Measurements from ENCODE around the gene PADI1. TPM values are rescaled to one million over a fixed set of nuclear protein-coding genes. Genes with fewer than 3 reads are reported as not detected.

PADI1 gene
- total RNA-seq, 4 donors from 2014 or later, result not detected

DNA sequence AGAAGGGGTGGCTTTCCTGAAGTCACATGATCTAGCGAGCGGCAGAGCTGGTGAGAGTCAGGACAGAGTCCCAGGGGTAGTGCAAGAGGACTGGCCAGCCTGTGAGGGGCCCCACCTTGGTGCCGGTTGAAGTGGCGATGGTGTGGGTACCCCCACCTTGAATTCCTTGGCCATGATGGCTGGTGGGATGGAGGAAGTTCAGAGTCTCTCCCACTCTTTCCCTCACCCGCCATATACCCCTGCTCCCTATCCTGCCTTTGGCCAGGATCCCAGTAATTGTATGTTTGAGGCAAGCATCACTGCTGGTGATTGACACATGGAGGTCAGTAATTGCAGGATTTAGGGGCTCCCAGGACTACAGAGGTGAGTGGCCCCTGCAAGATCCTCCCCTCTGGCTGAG is 55.8 kb downstream of the PADI1 start:
- TF ChIP-seq, protein P1, sequence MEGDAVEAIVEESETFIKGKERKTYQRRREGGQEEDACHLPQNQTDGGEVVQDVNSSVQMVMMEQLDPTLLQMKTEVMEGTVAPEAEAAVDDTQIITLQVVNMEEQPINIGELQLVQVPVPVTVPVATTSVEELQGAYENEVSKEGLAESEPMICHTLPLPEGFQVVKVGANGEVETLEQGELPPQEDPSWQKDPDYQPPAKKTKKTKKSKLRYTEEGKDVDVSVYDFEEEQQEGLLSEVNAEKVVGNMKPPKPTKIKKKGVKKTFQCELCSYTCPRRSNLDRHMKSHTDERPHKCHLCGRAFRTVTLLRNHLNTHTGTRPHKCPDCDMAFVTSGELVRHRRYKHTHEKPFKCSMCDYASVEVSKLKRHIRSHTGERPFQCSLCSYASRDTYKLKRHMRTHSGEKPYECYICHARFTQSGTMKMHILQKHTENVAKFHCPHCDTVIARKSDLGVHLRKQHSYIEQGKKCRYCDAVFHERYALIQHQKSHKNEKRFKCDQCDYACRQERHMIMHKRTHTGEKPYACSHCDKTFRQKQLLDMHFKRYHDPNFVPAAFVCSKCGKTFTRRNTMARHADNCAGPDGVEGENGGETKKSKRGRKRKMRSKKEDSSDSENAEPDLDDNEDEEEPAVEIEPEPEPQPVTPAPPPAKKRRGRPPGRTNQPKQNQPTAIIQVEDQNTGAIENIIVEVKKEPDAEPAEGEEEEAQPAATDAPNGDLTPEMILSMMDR (IDR thresholded peaks at IDR 0.05; ENCODE audit: low read depth), result no peak

DNA sequence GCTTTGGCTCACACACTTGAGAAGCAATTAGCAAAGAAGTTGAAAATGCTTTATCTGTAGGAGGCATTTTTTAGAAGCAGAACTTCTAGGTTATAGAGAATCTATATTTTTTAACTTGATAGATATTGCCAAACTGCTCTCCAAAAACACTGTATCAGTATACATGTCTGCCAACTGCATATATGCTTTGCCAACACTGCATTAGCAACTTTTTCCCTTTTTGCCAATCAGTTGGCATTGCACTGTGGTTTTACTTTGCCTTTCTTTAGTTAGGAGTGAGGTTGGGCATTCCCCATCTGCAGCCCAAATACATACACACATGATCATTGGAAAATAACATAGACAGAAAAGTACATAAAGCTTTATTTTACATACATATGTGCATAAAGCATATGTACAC is 59.0 kb downstream of the PADI1 start:
- TF ChIP-seq, protein P1 (IDR thresholded peaks at IDR 0.05; ENCODE audit: low read depth), result no peak

DNA sequence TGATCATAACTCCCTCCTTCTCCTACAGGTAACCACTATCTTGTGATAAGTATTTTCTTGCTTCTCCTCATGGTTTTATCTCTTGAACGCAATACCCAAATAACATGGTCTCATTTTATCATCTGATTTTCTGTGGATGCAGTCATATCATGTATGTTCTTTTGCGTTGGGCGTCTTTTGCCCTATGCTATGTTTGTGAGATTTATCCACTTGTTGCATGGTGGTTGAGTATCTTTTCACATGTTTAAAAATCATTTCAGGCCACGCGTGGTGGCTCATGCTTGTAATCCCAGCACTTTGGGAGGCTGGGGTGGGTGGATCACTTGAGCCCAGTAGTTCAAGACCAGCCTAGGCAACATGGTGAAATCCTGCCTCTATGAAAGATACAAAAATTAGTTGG is 59.5 kb downstream of the PADI1 start:
- TF ChIP-seq, protein P1 (IDR thresholded peaks at IDR 0.05; ENCODE audit: low read depth), result no peak

DNA sequence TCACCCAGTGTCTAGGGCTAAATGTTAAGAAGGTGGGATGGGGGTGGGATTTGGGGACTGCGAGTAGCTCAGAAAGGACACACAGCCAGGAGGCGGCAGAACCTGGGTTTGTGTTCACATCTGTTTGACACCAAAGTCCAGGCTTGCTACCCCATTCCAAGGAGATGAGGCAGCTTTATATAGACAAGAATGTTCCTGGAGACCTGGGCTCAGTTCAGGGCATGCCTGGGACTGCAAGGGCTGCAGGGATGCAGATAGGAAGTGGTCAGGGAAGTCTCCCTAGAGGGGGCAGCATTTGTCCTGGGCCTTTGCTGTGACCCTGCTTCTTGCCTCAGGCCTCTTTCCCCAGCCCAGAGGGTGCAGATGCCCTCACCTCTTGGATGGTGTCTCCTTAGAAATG is 60.2 kb downstream of the PADI1 start:
- TF ChIP-seq, protein P1 (IDR thresholded peaks at IDR 0.05; ENCODE audit: low read depth), result no peak

DNA sequence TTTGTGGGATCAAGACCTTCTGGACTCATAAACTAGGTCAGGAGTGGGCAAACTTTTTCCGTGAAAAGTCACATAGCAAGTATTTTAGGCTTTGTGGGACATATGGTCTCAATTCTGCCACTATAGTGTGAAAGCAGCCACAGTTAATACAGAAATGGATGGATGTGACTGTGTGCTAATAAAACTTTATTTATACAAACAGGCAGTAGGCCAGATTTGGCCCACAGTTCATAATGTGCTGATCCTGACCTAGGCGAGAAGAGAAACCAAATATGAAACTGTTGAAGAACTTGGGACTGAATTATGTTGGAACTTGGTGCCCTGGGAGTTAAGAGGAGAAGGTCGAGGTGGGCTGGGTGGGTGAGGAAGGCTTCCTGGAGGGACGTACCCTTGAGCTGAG is 61.0 kb downstream of the PADI1 start:
- TF ChIP-seq, protein P1 (IDR thresholded peaks at IDR 0.05; ENCODE audit: low read depth), result no peak

DNA sequence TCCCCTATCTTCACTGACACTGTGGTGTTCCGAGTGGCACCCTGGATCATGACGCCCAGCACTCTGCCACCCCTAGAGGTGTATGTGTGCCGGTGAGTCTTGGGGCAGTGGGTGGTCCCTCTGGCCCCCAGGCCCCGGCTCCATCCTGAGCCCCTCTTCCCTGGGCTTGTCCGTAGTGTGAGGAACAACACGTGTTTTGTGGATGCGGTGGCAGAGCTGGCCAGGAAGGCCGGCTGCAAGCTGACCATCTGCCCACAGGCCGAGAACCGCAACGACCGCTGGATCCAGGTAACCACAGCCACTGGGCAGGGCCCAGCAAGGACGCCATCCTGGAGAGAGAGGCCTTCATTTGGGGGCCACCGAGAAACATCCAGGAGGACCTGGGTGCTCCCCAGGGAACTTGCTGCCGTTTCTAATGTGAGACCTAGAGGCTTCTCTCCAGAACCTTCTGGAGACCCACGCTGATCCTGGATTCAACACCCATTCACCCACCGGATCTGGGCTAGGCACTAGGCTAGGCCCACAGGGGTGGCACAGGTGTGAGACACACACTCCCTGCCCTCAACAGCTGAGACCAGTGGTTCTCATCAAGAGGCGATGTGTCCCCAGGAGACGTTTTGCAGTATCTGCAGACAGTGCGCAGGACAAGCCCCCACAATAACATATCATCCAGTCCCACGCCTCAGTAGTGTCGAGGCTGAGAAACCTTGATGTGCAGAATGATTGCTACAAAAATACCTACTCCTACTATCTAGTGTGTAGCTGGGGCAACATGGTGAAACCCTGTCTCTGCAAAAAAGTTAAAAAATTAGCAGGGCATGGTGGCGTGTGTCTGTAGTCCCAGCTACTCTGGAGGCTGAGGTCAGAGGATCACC is 66.2 kb downstream of the PADI1 start:
- TF ChIP-seq, protein P1 (IDR thresholded peaks at IDR 0.05; ENCODE audit: low read depth), result no peak

DNA sequence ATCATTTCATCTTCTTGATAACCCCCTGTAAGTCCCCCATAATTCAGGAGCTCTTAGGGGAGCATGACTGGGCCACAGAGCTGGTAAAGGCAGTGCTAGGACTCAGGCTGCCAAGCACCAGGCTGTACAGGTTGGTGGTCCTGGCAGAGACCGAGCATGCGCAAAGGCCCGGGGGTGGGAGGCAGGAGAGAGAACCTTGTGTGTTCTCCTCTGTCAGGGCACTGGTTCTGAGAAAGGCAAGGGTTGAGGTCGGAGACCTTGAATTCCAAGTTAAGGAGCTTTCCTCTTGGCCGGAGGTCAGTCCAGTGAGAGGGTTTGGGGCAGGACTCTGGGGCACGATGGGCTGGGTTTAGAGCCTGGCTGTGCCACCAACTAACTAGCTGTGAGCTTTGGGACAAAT is 67.1 kb downstream of the PADI1 start:
- TF ChIP-seq, protein P1 (IDR thresholded peaks at IDR 0.05; ENCODE audit: low read depth), result no peak
